EH (cell line): Measurements from ENCODE around the gene SIL1.
"Not testable (repeated sequence)": the region's sequence is repeated elsewhere in the genome, so short reads cannot be mapped to it uniquely, and the experiment has no call there.

Experiments
- DNase-seq: peaks from one replicate; pipeline ENCODE4 v3.0.0-alpha.2; 2015; ENCODE audit warnings: low read depth

Gene SIL1

GRCh38 chr5:139174382-139174781, 23.8 kb downstream of the SIL1 start:
- DNase-seq: not testable (repeated sequence)

GRCh38 chr5:139171779-139172404, 26.3 kb downstream of the SIL1 start:
- no peak for DNase-seq

- no peak for DNase-seq
Observed at GRCh38 chr5:139167952-139168720, 30.0 kb downstream of the SIL1 start.

- no peak for DNase-seq
Observed at GRCh38 chr5:139167533-139167932, 30.6 kb downstream of the SIL1 start.

GRCh38 chr5:139167063-139167462, 31.1 kb downstream of the SIL1 start:
- DNase-seq: no peak

- not testable (repeated sequence) for DNase-seq
Observed at GRCh38 chr5:139164897-139165296, 33.3 kb downstream of the SIL1 start.

GRCh38 chr5:139164020-139164419, 34.1 kb downstream of the SIL1 start:
- DNase-seq: no peak

- DNase-seq: no peak
Observed at GRCh38 chr5:139162448-139162847, 35.7 kb downstream of the SIL1 start.

- no peak for DNase-seq
Observed at GRCh38 chr5:139158791-139159190, 39.4 kb downstream of the SIL1 start.

- no peak for DNase-seq
Observed at GRCh38 chr5:139157556-139157955, 40.6 kb downstream of the SIL1 start.

- DNase-seq: no peak
Observed at GRCh38 chr5:139156814-139157213, 41.4 kb downstream of the SIL1 start.

GRCh38 chr5:139155333-139155732, 42.8 kb downstream of the SIL1 start:
- DNase-seq: no peak

GRCh38 chr5:139151902-139152301, 46.3 kb downstream of the SIL1 start:
- DNase-seq: no peak

- DNase-seq: no peak
Observed at GRCh38 chr5:139150367-139150999, 47.7 kb downstream of the SIL1 start.

GRCh38 chr5:139149477-139150199, 48.5 kb downstream of the SIL1 start:
- DNase-seq: peak; percentile 58

GRCh38 chr5:139148986-139149385, 49.2 kb downstream of the SIL1 start:
- DNase-seq: no peak

GRCh38 chr5:139148306-139148705, 49.9 kb downstream of the SIL1 start:
- no peak for DNase-seq

- DNase-seq: peak; percentile 93
Observed at GRCh38 chr5:139147483-139148087, 50.6 kb downstream of the SIL1 start.

- DNase-seq: no peak
Observed at GRCh38 chr5:139146809-139147482, 51.2 kb downstream of the SIL1 start.

- DNase-seq: no peak
Observed at GRCh38 chr5:139141446-139142204, 56.5 kb downstream of the SIL1 start.

- DNase-seq: peak; percentile 81
Observed at GRCh38 chr5:139140591-139141071, 57.5 kb downstream of the SIL1 start.
